ENCODE results near the gene PCDHGA7.

- no peak for TF ChIP-seq ZNF155 (tag by site-specific recombination; IDR thresholded peaks at IDR 0.05)
- TF ChIP-seq ZNF24 (tag by site-specific recombination; IDR thresholded peaks at IDR 0.05), result no peak
Observed at GRCh38 chr5:141356950-141357349, 25.6 kb upstream of the PCDHGA7 start.
